Measurements from ENCODE around the gene PDE4D.

DNA sequence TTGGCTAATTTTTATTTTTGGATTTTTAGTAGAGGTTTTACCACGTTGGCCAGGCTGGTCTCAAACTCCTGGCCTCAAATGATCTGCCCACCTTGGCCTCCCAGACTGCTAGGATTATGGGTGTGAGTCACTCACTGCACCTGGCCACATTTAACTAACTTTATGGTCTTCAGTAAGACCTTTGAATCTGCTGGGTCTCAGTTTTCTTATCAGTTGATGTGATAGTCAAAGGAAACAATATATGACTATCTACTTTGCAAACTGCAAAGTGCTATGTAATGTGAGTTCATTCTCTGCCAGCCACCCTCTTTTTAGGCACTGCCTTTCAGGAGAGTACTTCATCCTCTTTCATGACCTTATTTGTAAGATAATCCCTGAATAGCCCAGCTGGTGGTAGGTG is 474.7 kb downstream of the PDE4D start:
- TF ChIP-seq, protein P1, sequence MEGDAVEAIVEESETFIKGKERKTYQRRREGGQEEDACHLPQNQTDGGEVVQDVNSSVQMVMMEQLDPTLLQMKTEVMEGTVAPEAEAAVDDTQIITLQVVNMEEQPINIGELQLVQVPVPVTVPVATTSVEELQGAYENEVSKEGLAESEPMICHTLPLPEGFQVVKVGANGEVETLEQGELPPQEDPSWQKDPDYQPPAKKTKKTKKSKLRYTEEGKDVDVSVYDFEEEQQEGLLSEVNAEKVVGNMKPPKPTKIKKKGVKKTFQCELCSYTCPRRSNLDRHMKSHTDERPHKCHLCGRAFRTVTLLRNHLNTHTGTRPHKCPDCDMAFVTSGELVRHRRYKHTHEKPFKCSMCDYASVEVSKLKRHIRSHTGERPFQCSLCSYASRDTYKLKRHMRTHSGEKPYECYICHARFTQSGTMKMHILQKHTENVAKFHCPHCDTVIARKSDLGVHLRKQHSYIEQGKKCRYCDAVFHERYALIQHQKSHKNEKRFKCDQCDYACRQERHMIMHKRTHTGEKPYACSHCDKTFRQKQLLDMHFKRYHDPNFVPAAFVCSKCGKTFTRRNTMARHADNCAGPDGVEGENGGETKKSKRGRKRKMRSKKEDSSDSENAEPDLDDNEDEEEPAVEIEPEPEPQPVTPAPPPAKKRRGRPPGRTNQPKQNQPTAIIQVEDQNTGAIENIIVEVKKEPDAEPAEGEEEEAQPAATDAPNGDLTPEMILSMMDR (conservative IDR thresholded peaks at IDR 0.05; ENCODE audit: low read depth, low read length), result no peak
- no peak for TF ChIP-seq EZH2 (IDR thresholded peaks at IDR 0.05; ENCODE audit: borderline replicate concordance, low read depth, low read length, poor library complexity, severe bottlenecking)
